IMR-90 (cell line): ENCODE measurements around the gene TM4SF4.

Source experiments
- MAFK ChIP-seq: IDR thresholded peaks from 2 replicates; pipeline ENCODE4 v1.6.1; 2012; ENCODE audit warnings: low read depth, low read length, improper control_type of control experiment
- TF ChIP-seq, protein P1 (sequence below): conservative IDR thresholded peaks from 2 replicates; pipeline ENCODE4 v1.5.1; 2012; ENCODE audit warnings: mild to moderate bottlenecking, low read depth, low read length, improper control_type of control experiment

DNA sequence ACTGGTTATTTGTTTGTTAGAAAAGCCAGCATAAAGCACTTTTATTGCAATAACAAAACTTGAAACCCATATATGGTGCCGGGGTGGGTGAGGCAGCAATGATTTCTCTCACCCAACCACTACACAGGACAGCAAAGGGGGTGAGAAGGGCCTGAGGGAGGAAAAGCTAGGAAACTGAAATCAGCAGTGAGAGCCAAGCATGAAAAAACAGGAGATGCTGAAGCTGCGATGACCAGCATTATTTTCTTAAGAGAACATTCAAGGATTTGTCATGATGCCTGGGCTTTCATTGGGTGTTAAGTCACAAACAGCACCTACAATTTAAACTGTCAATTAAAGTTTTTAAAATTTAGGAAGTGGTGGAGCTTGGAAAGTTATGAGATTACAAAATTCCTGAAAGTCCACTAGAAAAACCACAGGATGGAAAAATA, 11.9 kb upstream of the TM4SF4 start:
- TF ChIP-seq MAFK: no peak
- TF ChIP-seq, protein P1, sequence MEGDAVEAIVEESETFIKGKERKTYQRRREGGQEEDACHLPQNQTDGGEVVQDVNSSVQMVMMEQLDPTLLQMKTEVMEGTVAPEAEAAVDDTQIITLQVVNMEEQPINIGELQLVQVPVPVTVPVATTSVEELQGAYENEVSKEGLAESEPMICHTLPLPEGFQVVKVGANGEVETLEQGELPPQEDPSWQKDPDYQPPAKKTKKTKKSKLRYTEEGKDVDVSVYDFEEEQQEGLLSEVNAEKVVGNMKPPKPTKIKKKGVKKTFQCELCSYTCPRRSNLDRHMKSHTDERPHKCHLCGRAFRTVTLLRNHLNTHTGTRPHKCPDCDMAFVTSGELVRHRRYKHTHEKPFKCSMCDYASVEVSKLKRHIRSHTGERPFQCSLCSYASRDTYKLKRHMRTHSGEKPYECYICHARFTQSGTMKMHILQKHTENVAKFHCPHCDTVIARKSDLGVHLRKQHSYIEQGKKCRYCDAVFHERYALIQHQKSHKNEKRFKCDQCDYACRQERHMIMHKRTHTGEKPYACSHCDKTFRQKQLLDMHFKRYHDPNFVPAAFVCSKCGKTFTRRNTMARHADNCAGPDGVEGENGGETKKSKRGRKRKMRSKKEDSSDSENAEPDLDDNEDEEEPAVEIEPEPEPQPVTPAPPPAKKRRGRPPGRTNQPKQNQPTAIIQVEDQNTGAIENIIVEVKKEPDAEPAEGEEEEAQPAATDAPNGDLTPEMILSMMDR: no peak
